Hepatocyte (in vitro differentiated cells): Measurements from ENCODE around the gene SLC1A3.

ENCODE experiments used
- EZH2 ChIP-seq: fragments of 200-600 bp; sonication (generic); IDR thresholded peaks from 2 replicates; pipeline ENCODE4 v1.6.1; 2016; ENCODE audit warnings: antibody characterized with exemption, mild to moderate bottlenecking, borderline replicate concordance
- EZH2phosphoT487 ChIP-seq: fragments of 200-600 bp; sonication (generic); IDR thresholded peaks from one replicate; pipeline ENCODE4 v1.6.1; 2018; ENCODE audit warnings: antibody characterized with exemption, mild to moderate bottlenecking, low read depth, moderate library complexity; ENCODE audit not compliant: unreplicated experiment, severe bottlenecking
- TF ChIP-seq, protein P1 (sequence below): fragments of 200-600 bp; sonication (generic); IDR thresholded peaks from 2 replicates; pipeline ENCODE4 v1.5.1; 2016; ENCODE audit warnings: antibody characterized with exemption, mild to moderate bottlenecking; ENCODE audit not compliant: poor library complexity

DNA sequence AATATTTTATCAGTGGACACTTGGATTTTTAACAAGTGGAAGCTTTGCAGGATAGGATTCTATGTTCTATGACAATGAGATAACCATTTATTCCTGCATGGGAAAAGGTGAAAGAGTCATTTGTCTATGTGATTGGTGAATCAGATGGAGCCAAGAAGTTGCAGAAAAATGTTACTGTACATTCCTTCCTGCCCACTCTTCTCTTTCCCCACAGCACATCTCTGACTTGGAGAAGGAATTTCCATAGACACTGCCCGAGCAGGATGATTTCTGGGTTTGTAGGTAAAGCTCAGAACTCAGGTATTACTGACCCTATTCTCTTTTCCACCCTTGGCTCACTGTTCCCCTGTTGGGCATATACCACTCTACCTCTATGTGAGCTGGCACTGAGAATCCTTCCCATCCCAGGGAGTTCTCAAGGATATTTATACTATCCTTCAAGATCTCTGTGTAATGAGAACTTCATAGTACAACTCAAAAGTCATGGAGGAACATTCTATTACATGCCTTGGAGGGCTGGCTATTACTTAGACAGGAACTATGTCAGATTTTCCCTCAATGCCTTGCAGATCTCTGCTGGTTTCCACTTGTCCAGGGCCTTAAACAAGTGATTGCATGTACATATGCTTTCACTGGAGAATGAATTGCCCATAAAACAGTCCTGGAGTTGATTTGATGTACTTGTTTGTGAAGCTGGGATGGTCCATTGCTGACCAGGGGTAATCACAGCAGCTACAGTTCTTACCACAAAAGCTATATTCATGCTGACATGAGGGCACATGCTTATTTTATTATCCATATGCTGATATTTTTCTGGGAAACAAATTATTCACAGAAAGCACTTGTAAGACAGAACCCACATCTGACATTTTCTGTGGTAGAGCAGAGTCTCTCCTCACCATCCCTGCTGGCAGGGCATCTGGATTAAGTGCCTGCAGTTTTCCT lies 24.1 kb downstream of the SLC1A3 start:
- TF ChIP-seq, protein P1, sequence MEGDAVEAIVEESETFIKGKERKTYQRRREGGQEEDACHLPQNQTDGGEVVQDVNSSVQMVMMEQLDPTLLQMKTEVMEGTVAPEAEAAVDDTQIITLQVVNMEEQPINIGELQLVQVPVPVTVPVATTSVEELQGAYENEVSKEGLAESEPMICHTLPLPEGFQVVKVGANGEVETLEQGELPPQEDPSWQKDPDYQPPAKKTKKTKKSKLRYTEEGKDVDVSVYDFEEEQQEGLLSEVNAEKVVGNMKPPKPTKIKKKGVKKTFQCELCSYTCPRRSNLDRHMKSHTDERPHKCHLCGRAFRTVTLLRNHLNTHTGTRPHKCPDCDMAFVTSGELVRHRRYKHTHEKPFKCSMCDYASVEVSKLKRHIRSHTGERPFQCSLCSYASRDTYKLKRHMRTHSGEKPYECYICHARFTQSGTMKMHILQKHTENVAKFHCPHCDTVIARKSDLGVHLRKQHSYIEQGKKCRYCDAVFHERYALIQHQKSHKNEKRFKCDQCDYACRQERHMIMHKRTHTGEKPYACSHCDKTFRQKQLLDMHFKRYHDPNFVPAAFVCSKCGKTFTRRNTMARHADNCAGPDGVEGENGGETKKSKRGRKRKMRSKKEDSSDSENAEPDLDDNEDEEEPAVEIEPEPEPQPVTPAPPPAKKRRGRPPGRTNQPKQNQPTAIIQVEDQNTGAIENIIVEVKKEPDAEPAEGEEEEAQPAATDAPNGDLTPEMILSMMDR, result no peak
- TF ChIP-seq EZH2 (no peak), EZH2phosphoT487 (no peak)
